GM23248 (cell line): ENCODE data around the gene RCAN1.
"Not testable (repeated sequence)": the region's sequence is repeated elsewhere in the genome, so short reads cannot be mapped to it uniquely, and the experiment has no call there.

Experiments used
- EZH2 ChIP-seq: fragments of 200-600 bp; sonication (generic); IDR thresholded peaks from 2 replicates; pipeline ENCODE4 v1.6.1; 2018; ENCODE audit warnings: antibody characterized with exemption, mild to moderate bottlenecking; ENCODE audit not compliant: insufficient read depth, poor library complexity, severe bottlenecking
- EZH2phosphoT487 ChIP-seq: fragments of 200-600 bp; sonication (generic); IDR thresholded peaks from 2 replicates; pipeline ENCODE4 v1.6.1; 2018; ENCODE audit warnings: antibody characterized with exemption, moderate library complexity, mild to moderate bottlenecking, low read depth; ENCODE audit not compliant: insufficient read depth

- TF ChIP-seq EZH2, EZH2phosphoT487: not testable (repeated sequence)
Measured at GRCh38 chr21:34604956-34605355, 10.0 kb downstream of the RCAN1 start.
